Fibroblast of gingiva (primary cell): ENCODE measurements around the gene RALGPS2.

Source experiments
- DNase-seq: peaks from one replicate; pipeline ENCODE4 v3.0.0-alpha.2; 2011; ENCODE audit warnings: low read depth

RALGPS2 gene

GRCh38 chr1:178724728-178725465 lies at the start of gene RALGPS2:
RALGPS2 (plus strand) TSS chr1:178725244; CDS start chr1:178776765, 51,521 bp downstream.
- peak; percentile 75 for DNase-seq

DNA sequence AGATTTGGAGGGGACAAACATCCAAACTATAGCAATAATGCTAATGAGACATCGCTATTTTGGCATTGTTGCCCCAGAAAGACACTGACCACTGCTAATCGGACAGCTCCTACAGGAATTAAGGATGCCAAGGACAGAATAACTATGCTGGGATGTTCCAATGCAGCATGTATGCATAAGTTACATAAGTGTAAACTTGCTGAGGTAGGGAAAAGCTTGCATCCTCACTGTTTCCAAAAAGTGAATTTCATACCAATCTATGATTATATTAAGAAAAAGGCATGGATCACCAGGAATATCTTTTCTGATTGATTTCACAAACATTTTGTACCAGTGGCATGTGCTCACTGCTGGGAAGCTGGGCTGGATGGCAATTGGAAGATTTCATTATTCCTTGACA lies 45.8 kb upstream of the RALGPS2 start:
- no peak for DNase-seq

- DNase-seq, result no peak
These were observed 42.6 kb upstream of the RALGPS2 start for GRCh38 chr1:178682429-178682828.

GRCh38 chr1:178682886-178683285 lies 42.2 kb upstream of the RALGPS2 start:
- no peak for DNase-seq

DNA sequence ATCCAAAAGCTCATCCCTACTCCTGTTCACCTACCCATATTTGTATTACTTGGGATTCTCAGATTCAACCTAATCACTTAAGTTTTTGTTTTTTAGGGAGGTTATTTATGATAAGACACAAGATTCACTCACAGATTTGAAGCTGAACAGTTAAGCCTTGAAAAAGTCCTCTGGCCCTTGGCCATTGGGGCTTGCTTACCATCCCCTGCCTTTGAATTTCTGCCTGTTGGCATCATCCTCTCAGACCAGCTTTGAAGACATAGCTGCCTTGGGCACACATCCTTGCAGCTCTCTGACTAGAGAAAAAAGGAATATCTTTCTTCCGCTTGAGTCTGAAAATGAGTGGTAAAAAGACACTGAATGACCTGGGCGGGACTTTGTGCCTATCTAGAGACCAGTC lies 41.8 kb upstream of the RALGPS2 start:
- DNase-seq, result no peak

DNA sequence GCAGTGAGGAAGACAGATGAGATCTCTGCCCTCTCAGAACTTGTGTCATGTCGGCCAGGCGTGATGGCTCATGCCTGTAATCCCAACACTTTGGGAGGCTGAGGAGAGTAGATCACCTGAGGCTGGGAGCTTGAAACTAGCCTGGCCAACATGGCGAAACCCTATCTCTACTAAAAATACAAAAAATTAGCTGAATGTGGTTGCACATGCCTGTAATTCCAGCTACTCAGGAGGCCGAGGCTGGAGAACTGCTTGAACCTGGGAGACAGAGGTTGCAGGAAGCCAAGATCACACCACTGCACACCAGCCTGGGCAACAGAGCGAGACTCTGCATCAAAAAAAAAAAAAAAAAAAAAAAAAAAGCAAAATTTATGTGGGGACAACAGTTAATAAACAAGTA lies 40.9 kb upstream of the RALGPS2 start:
- DNase-seq, result peak; percentile 15

GRCh38 chr1:178684542-178685000 lies 40.5 kb upstream of the RALGPS2 start:
- peak; percentile 94 for DNase-seq

DNA sequence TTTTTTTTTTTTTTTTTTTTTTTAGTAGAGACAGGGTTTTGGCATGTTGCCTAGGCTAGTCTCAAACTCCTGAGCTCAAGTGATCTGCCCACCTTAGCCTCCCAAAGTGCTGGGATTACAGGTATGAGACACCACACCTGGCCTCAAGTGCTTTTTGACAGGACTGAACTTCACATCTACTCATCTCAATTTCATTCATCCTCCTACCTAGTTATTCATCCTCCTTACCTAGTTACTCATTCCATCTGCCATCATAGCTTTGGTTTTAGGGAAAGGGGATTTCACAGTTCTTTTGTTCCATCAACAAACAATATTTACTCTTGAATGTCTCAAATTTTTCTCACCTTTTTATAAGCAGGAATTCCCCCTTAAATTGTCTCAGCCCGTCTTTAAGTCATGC lies 38.6 kb upstream of the RALGPS2 start:
- no peak for DNase-seq

DNA sequence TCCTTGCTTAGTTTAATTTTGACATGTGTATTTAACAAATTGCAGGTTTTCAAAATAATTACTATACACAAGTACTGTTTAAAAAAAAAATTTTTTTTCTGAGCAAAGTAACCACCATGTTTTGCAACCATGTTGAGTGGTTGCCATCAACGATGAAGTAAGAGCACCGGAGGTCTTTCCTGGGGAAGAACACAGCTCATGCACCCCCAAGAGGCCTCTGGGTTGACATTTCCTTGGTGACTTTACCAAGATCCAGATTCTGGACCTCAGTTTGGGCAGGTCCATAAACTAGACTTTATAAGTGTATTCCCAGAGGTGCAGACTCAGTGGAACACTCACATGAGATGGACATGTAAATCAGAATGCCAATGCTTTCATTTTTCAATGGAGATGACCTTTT lies 36.8 kb upstream of the RALGPS2 start:
- peak; percentile 89 for DNase-seq

GRCh38 chr1:178689769-178690168 lies 35.3 kb upstream of the RALGPS2 start:
- peak; percentile 44 for DNase-seq

- DNase-seq, result no peak
These were observed 34.5 kb upstream of the RALGPS2 start for GRCh38 chr1:178690496-178690895.

DNA sequence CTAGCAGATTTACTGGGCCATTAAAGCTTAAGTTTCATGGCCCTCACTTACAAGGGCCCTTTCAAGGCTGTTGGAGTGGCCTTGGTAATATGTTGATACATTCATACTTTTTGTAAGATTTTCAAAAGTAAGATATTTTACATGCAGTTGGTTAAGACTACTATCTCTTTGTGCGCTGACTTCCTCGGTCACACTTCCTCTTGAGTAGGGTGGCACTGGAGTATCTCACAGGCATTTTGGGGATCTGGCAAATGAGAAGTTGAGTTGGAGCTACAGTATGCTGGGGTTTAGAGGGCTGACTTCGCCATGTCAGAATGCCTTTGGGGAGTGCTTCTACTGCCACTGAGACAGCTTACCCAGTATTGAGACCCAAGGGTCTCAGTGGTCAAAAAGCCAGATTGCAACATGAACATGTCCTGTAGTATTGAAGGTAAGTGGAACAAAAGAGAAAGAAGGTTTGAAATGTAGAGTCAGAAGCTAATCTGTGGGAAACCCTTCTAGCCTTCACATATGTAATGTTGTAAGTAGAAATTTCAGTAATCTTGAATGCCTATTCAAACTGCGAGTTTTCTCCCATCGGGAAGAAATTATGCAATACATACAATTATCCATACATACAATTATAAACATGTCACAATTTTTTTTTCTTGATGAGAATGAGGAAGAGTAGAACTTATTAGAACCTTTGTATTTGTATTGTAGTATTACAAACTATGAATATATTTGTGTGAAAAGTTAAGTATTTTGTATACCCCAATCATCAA lies 32.3 kb upstream of the RALGPS2 start:
- no peak for DNase-seq

DNA sequence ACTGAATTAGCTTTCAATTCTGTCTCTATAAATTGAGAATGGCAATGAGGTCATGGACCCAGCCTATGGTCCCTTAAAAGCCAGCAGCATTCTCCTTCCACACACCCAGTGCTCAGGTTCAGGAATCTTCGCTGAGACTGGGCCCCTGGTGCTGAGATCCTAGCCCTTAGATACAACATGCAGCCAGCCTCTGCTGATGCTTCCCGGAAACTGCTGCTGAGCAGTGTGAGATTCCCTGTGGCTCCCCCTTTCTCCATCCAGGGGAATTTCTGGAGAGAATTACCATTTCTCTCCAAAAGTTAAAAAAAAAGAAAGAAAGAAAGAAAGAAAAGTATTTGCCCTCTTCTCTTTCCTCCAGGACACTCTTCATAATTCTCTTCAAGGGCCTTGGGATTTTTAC lies 31.7 kb upstream of the RALGPS2 start:
- no peak for DNase-seq

GRCh38 chr1:178694923-178695525 lies 30.0 kb upstream of the RALGPS2 start:
- DNase-seq, result no peak

DNA sequence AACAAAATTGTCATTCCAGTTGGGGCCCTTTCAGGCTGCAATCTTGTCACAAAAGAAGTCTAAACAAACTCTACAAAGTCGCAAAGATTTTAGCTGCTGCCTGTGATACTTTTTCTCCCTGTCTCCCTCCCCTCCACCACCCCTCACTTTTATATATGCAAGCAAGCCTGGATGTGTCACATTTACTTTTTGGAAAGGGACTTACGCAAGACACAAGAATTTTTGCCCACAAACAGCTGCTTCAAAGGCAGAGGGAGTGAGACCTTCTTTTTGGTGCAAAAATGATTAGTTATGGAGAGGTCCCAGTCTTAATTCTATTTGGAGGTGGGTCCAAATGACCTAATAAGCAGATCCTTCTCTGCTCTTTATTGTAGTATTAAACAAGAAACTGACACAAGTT lies 22.9 kb upstream of the RALGPS2 start:
- peak; percentile 62 for DNase-seq

- DNase-seq, result no peak
These were observed 20.2 kb upstream of the RALGPS2 start for GRCh38 chr1:178704833-178705232.

GRCh38 chr1:178706432-178706831 lies 18.6 kb upstream of the RALGPS2 start:
- peak; percentile 79 for DNase-seq

DNA sequence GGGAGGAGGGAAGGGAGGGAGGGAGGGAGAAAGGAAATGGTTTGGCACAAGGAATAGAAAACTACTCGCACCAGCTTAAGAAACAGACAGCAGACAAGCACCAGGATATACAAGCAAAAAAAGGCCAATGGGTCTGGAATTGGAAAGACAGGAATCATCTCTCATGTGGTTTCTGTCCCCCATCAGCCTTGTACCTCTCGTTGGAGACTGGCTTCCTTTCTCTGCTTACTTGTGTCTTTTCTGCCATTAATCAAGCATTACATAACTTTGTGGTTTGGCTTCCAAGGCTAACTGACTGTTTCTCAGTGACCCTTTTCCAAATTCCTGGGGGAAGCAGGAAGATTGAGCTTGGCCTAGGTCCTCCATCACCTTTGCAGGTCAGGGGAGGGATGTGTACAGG lies 11.8 kb upstream of the RALGPS2 start:
- DNase-seq, result no peak

GRCh38 chr1:178714453-178714852 lies 10.6 kb upstream of the RALGPS2 start:
- no peak for DNase-seq

GRCh38 chr1:178716111-178716510 lies 8.9 kb upstream of the RALGPS2 start:
- DNase-seq, result peak; percentile 47

GRCh38 chr1:178718520-178718919 lies 6.5 kb upstream of the RALGPS2 start:
- DNase-seq, result no peak

DNA sequence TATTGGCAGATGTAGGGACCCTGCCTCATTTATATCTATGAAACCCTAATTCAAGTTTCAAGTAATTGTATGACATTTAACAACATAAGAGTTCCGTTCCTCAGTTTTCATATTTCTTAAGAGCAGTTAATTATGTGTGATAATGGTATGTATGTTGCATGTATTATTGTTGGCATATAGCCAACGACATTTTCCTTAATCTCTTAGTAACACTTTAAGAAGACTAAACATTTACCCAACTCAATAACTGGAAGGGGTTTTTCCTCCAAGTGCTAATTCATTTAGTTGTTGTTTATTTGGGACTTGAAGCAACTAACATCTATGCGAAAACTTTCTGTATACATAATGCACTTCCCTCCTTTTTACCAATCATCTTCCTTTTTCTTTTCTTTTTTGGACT lies 1.5 kb upstream of the RALGPS2 start:
- no peak for DNase-seq

DNA sequence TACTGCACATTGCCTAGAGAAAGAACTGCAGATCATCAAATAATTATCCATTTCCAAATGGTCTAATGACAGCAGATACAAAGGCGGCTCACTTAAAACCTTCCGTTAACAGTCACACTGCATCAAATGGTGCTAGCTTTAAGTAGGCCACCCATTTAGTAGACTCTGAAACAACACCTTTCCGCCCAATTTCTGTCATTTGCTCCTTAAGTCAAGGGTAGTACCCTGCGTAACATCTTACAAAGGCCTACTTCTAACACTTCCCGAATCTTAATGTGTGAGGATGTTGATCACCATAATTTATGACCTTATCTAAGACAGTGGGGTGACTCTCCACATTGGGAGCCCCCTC lies 692 bp upstream of the RALGPS2 start:
- DNase-seq, result no peak
